Measurements from ENCODE around the gene NPAS4.
A peak's percentile ranks its signal among the peaks of the same experiment; 100 is the strongest.
"Not testable (repeated sequence)": the region's sequence is repeated elsewhere in the genome, so short reads cannot be mapped to it uniquely, and the experiment has no call there.

Gene NPAS4

DNA sequence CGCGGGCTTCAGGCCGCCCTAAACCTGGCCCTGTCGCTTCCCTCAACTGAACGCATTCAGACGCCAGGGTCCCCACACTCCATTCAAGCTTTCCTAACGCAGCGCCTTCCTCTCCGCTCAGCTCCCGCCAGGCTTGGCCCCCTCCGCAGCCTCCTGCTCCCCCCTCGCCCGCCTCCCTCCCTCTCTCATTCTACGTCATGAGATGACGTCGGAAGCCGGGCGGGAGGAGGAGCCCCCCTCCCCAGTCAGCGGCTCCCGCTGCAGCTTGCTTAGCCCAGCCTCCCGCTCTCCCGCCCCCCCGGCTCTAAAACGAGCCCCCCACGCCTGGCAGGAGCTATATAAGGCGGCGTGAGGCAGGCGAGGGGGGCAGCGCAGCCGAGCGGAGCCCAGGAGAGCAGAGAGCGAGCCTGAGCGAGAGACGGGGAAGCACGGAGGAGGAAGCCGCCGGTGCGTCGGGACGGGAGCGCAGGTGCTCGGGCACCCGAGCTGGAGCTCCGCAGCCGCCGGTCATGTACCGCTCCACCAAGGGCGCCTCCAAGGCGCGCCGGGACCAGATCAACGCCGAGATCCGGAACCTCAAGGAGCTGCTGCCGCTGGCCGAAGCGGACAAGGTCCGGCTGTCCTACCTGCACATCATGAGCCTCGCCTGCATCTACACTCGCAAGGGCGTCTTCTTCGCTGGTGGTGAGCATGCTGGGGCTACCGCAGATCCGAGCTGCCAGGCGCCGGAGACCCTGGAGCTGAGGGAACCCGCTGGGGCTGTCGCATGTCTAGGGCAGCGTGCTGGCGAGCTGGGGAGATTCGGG is at the start of gene NPAS4:
Gene NPAS4, plus strand, starts transcription at position 365 of the 806 bp plus-strand sequence. Its CDS starts 145 bp downstream, at position 510.
- no peak for DNase-seq (ENCODE audit: low spot score)

DNA sequence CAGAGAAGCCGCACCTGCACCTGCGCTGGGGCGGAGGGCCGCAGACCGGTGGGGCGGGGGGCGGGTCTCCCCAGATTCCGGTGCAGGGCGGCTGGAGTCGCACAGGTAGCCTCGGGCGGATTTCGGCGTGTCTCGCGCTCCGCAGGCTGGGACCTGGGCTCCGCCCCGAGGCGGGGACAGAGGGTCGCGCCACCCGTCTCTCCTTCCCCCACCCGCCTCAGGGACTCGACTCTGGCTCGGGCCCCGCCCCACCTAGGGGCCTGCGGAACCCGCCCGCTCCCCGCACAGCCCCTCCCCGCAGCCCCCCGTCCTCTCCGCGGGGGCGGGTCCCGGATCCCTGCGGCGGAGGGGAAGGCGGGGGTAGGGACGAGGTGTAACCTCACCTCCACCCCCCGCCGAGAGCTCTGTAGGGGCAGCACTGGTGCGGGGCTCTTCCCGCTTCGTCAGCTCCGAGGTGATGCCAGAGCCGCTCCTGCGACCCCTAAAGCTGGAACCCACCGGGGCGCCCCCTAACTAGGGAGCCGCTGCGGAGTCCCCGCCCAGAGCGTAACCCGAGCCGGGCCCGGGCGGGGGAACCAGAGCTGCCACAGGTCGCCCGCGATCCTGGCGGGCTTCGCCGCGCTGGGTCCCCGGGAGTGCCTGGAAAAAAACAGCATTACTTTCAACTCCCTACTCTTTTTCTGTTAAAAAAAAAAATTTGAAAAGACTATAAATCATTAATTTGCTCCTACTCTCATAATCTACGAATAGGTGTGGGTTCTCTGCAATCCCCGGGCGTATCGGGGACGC is 49.0 kb upstream of the NPAS4 start, which contains the start of gene SLC29A2:
Gene SLC29A2, minus strand, starts transcription at position 134 of the 789 bp plus-strand sequence. CDS start 169 bp downstream, outside the sequence.
- peak; percentile 17 for DNase-seq (ENCODE audit: low spot score)

DNA sequence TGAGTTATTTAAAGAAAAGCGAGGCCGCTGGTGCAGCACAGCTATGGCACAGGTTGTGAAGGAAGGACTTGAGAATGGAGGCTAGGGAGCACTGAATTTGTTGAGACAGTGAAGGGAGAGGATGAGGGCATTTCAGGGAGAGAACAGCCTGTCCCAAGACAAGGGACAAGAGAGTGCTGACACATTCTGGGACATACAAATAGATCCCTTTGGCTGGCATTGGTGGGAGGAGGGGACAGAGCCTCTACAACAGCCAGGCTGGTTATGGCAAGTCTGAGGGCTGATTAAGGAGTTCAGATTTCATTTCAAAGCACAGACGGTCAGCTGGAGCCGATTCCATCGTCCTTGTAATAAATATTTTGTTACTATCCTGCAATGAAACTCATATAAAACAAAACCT is 47.6 kb upstream of the NPAS4 start:
- no peak for DNase-seq (ENCODE audit: low spot score)

DNA sequence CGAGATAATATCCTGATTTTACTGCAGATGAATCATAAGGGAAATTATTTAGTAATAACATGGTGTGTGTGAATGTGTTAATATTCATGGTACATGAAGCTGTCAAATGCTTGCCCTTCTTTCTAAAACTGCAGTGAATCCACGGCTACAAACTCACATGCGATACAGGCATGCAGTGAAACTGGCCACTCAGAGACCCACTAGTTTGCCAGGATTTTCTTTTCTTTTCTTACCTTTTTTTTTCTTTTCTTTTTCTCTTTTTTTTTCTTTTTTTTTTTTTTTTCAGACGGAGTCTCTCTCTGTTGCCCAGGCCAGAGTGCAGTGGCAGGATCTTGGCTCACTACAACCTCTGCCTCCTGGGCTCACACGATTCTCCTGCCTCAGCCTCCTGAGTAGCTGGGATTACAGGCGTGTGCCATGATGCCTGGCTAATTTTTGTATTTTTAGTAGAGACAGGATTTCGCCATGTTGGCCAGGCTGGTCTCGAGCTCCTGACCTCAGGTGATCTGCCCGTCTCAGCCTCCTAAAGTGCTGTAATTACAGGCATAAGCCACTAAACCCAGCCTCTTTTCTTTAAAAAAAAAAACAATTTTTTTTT is 47.0 kb upstream of the NPAS4 start:
- DNase-seq (ENCODE audit: low spot score), result not testable (repeated sequence)

DNA sequence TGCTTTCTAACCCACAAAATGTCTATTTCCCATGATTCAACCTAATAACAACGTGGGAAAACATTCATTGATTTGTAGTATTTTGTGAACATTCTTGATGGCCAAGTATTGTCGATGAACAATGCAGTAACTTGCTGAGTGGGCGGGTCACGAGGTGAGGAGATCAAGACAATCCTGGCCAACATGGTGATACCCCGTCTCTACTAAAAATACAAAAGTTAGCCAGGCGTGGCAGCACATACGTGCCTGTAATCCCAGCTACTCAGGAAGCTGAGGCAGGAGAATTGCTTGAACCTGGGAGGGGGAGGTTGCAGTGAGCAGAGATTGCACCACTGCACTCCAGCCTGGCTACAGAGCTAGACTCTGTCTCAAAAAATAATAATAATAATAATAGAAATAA is 40.6 kb upstream of the NPAS4 start:
- DNase-seq (ENCODE audit: low spot score), result not testable (repeated sequence)

DNA sequence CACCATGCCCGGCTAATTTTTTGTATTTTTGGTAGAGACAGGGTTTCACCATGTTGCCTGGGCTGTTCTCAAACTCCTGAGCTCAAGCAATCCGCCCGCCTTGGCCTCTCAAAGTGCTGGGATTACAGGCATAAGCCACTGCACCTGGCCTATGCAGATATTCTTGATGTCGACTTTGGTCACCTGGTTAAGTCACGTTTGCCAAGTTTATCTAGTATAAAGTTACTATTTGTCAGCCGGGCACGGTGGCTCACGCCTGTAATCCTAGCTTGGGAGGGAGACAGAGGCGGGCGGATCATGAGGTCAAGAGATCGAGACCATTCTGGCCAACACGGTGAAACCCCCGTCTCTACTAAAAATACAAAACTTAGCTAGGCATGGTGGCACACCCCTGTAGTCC is 36.5 kb upstream of the NPAS4 start:
- DNase-seq (ENCODE audit: low spot score), result not testable (repeated sequence)

DNA sequence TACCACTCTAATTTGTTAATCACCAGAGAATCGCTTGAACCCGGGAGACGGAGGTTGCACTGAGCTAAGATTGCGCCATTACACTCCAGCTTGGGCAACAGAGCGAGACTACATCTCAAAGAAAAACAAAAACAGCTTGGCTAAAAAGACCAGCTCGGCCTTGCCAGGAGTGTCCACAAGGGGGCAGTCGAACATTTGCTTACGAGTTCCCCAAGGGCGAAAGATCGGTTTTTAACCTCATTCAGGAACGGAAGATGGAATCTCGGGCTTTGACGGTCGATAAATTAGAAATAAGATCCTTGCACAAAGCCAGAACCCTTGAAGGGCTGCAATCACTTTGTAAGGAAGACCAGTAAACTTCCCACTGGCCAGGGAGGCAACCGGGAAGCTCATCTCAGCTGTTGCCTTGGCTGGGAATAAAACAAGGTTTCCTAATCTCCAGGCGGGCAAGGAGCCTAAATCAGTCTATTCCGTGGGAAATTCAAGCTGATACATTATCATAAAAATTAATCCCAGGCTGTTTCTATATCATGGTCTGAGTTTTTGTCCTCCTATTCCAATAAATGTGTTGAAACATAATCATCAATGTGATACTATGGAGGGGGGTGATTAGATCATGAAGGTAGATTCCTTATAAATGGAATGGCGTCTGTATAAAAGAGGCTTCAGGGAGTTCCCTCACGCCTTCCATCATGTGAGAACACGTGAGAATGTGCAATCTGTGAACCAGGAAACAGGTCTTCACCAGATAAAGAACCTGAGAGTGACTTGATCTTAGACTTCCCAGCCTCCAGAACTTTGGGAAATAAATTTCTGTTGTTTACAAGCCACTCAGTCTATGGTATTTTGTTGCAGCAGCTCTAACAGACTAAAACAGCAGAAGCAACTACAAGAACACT is 34.4 kb upstream of the NPAS4 start:
- peak; percentile 69 for DNase-seq (ENCODE audit: low spot score)

DNA sequence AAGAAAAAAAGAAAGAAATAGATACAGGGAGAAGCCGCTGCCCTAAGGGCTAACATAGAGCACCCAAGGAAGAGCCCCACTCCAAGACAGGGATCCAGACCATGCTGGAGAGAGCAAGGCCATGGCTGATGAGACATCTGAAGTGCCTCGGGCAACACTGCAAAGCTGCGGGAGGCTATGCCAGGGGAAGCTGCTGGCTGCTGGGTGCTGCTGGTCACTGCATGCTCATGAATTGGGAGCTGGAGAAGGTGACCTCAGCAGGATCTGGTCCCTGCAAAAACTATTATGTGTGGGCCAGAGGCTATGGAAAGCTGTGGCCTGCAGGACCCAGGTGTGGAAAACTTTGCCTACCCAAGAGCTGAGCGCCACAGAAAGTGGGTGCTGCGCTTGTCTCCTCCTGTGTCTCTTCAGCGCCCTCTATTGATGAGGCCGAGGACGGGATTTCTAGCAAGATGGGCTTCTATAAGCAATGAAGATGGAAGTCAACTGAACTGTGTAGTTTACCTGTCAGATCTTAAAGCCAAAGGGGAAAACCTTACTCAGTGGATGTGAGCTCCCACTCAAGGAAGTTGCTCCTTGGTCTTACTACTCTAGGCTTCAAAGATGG is 32.0 kb upstream of the NPAS4 start:
- DNase-seq (ENCODE audit: low spot score), result peak; percentile 66

DNA sequence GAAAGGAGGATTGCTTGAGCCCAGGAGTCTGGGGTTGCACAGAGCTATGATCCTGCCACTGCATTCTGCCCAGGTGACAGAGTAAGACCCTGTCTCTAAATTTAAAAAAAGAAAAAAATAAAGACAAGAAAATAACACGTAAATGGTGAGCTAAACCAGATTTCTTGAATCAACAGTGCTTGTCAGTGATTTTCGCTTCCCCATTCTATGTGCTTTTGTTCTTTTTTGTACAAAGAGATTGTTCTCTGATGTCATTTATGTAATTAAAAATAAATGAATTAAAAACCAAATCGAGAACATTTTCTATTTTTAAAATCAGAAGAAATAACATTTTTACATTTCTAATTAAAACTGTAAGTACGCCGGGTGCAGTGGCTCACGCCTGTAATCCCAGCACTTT is 29.5 kb upstream of the NPAS4 start:
- no peak for DNase-seq (ENCODE audit: low spot score)

DNA sequence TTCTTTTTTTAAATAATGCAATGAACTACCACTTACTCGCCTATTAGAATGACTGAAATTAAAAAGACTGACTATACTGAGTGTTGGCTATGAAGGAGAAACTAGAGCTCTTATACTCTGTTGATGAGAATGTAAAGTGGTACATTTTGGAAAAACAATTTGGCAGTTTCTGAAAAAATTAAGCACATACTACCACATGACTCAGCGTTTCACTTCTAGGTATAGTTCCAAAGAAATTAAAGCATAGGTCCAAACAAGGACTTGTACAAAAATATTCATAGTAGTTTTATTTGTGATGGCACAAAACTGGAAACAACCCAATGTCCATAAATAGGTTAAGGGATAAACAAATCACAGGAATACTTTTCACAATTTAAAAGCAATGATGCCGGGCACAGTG is 26.9 kb upstream of the NPAS4 start:
- no peak for DNase-seq (ENCODE audit: low spot score)

DNA sequence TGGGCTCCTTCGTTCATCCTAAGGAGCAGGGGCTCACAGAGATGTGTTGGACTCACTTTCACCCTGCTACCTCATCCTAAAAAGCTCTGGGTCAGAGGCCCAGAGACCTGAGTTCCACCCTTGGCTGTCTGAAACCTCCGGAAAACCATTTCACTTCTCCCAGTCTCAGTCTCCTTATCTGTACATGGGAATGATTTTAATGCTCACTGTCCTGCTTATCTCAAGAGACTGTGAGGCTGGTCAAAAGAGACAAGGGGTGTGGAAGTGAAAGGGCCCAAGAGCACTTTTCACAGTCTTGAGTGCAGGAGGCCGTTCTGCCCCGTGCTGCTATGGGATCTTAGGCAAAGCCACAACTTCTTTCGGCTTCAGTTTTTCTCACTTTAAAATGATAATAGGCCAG is 13.2 kb upstream of the NPAS4 start:
- no peak for DNase-seq (ENCODE audit: low spot score)

DNA sequence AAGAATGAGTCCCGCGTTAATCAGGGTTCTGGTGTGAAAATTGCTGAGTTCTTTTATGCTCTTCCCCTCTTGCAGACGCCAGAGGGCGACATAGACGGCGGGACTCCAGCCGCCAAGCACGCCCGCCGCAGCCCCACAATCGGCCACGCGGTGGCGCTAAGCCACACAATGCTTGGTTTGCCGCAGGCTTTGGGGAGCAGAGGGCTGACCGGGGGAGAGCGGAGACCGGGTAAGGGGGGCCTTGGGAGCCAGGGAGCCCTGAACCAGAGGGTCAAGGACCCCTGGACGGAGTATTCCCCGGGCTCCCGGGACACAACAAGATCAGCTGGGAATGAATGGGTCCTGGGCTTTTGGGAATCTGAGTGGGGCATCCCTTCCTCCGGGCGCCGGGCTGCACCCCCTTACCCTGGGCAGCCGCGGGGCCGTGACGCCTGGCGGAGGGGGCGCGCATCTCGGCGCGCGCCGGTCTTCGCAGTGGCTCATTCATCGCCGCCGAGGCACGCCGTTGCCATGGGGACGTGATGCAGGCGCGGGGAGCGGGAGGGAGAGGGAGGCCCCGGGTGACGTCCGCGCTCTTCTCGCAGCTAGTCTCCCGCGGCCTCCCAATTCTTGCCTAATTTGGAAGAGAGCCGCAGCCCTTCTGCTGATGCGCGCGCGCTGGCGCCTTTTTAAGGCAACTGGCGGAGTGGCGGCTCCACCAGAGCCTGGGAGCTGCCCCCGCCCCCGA is 12.2 kb upstream of the NPAS4 start:
- DNase-seq (ENCODE audit: low spot score), result peak; percentile 97

DNA sequence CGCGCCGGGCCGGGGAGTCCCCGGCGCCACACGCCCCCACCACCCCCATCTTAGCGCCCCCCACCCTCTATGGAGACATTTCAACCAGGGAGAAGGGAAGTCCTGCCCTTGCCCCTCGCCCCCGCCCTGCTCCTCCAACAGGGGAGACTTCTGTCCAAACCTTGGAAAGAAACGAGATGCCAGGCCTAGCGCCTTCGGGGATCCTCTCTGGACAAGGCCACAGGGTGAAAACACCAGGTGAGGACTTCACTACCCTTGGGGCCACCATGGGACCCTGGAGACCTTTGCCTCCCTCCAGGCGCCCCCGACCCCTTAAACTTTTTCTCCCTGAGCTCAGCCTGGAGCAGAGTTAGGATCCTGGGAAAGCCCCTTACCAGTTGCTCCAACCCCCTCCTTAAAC is 11.6 kb upstream of the NPAS4 start:
- no peak for DNase-seq (ENCODE audit: low spot score)

DNA sequence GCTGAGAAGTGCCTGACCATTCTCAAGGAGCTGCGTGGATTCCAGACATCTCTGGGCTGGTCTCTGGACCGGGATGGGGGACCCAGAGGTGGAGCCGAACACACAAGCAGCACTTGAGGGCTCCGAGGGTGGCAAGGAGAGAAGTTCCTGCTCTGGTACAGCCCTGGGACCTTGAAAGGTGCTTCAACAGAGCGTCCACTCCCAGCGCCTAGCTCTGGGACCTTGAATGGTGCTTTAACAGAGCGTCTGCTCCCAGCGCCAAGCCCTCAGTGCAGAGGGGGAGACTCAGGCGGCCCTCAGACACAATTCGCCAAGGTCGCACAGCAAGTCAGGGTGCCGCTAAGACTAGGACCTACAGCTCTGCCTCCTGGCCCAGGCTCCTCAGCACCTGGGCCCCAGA is 10.6 kb upstream of the NPAS4 start:
- DNase-seq (ENCODE audit: low spot score), result no peak

DNA sequence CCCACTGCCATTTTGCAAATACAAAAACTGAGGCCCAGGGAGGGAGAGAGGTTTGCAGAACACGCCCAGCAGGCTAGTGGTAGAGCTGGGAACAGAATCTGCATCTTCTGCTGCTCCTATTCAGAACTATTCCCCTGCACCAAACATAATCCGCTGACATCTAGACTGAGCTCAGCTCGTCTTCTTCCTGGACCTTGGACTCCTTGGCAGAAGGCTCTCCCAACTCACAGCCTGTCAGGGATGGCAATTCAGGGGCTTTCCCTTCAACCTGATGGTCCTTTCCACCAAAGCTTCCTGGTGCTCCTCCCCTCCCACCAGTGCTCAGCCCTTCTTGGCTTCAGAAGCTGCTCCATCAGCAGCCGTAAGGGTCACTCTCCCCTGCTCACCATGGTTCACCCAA is 9.5 kb upstream of the NPAS4 start:
- no peak for DNase-seq (ENCODE audit: low spot score)

DNA sequence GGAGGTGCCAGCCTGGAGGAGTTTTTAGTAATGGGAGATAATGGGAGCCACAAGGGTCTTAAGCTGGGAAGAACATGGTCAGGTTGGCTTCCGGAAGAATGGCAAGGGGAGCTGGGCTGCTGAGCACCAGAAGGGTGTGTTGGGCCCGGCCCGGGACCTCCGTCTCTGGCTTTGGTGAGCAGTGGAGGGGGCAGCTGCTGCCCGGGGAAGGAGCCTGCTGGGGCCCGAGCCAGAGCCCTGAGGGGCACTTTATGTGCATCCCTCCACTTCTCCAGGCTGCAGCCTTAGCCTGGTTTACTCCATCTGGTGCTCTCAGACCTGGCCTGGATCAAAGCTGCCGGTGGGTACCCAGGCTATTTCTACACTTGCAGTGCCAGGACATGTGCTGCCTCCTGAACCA is 8.7 kb upstream of the NPAS4 start:
- no peak for DNase-seq (ENCODE audit: low spot score)

DNA sequence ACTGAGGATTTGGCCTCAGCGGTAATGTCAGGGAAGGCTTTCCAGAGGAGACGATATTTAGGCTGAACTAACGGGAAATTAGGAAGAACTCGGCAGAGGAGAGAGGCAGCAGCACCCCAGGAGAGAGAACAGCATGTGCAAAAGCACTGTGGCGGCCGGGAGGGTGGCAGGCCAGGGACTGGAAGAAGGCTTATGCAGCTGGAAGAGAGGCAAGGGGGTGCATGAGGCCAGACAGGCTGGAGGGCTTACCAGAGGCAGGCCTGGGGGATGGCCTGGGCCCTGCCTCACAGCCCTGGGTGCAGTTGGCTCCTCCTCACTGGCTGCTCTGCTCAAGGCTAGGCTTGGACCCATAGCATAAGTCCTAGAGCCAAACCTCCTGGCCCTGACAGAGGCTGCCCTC is 7.7 kb upstream of the NPAS4 start:
- no peak for DNase-seq (ENCODE audit: low spot score)

DNA sequence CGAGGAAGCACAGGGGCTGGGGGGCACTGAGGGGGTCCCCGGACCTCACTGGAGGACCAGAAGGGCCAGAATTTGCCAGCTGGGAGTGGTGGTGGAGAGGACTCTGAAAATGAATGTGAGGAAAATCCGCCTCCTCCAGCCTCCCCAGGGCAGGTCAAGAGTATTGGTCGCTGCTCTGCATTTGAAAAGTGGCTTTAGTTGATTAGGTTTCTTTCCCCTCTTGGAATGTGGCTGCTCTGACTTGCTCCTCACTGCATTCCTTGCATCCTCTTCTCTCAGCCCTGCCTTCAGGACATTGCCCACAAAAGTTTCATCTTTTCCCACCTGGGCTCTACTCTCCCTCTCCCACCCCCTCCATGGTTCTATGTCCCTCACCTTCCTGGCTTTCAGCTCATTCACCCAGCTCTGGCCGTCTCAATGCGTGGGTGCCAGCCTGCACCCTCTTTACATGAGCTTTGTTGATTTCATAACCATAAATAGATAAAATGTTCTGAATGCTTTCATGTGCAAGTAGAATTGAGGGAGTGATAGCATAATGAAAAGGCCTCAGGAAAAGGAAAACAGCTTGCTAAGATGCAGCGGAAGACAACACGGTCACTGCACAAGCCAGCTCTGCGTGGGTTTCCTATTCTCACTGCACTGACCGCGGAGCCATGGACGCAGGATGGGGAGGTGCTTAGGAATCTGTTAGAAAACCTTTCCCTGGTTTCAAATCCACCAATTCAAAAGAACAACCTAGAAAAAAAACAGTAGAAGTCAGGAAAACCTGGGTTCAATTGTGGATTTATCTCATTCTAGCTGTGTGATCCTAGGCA is 6.5 kb upstream of the NPAS4 start:
- no peak for DNase-seq (ENCODE audit: low spot score)

DNA sequence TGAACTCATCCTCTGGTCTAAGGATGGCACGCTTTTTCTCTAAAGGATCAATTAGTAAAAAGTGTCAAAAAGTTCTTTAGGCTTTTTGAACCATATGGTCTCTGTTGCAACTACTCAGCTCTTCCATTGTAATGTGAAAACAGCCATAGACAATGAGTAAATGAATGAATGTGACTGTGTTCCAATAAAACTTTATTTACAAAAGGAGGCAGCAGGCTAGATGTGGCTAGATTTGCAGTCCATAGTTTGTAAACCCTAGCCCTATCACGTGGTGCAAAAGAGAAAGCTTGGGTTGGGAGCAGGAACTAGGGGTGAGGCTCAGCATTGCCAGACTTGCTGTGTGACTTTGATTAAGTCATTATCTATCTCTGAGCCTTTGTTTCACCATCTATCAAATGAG is 5.4 kb upstream of the NPAS4 start:
- DNase-seq (ENCODE audit: low spot score), result no peak

DNA sequence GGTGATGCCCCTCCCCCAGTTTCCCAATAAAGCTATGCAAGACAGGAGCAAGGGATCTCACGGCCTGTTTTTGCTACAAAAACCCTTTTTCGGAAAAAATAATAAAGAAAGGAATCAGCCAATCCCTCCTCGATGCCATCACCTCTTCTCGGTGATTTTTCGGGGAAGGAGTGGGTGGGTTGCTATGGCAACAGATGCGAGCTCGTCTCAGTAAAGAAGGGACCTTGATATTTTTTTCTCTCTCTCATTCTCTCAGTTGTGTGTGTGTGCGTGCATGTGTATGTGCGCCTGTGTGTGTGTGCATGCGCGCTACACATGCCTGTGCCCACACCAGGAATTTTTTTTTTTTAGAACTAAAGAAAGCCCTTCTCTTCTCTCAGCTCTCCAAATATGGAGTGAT is 3.8 kb upstream of the NPAS4 start:
- no peak for DNase-seq (ENCODE audit: low spot score)
